ENCODE data around the gene ADRM1.

ADRM1 gene

DNA sequence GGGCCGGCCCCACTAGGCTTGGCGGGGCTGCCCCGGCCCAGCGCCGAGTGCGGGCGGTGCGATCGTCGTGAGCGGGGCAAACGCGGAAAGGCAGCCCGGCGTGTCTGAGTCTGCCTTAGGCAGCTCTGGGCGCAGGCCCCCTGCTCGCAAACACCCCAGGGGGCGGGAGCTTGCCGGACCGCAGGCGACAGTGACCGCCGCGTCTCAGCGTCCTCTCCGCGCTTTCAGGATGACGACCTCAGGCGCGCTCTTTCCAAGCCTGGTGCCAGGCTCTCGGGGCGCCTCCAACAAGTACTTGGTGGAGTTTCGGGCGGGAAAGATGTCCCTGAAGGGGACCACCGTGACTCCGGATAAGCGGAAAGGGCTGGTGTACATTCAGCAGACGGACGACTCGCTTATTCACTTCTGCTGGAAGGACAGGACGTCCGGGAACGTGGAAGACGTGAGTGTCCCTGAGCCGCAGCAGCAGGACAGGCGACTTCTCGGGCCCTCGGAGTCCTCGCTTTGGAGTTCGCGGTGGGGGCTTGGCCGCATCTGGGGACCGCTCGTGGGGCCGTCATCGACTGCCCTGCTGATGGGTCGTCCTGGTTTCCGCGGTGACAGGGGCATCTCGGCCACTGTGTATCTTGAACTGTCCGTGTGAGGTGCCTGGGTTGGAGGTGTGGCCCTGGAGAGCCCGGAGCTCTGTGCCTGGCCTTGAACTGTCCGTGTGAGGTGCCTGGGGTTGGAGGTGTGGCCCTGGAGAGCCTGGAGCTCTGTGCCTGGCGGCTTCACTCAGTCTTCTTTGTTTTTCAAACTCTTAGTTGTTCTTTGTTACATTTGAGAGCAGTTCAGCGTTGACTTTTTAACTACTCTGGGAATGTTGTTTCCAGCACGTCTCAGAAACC is 786 bp downstream of the ADRM1 start:
- no peak for TF ChIP-seq CTCF (IDR thresholded peaks at IDR 0.05; ENCODE audit: low read depth, low read length)
- H3K4me3 ChIP-seq (ENCODE audit: low read depth, low read length), result peak overlapping the region; percentile 71
- H3K27ac ChIP-seq, result peak overlapping the region; percentile 84
- DNase-seq, result peak; percentile 19
- no peaks in the 10 kb centered on the region for H3K27me3 ChIP-seq (ENCODE audit: insufficient read depth, low read depth, severe bottlenecking)
- no peaks in the 10 kb centered on the region for H3K9me3 ChIP-seq (ENCODE audit: severe bottlenecking)
- H3K36me3 ChIP-seq, result peaks cover 49% of the 10 kb centered on the region

DNA sequence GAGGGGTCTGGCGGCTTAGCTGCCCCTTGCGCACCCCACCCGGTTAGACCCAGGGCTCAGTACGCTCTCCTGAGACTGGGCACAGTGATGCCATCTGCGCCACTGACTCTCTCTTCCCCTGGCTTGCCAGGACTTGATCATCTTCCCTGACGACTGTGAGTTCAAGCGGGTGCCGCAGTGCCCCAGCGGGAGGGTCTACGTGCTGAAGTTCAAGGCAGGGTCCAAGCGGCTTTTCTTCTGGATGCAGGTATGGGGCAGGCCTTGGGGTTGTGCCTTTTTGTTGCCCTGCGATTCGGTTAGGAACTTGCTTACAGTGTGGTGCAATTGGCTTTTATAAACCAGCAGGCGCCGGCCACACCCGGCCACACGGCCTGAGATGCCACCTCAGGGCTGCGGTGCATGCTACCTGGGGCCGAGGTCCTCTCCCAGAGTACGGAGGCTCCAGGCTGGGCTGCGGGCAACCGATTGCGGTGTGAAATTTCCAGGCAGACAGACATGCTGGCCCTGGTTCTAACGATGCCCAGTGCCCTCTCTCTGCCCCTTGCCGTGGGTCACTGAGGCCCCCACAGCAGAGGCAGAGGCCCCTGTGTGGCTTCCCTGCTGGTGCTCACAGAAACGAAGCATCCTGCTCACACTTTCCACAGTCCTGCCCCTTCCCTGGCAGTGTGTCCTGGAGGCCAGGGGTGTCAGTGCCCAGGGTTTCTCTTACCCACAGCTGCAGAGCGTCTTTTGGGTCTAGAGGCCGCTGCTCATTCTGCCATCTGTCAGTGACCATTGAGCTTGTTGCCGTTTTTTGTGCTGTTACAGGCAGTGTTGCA is 1.7 kb downstream of the ADRM1 start:
- no peak overlapping the region for H3K27ac ChIP-seq
- TF ChIP-seq CTCF (IDR thresholded peaks at IDR 0.05; ENCODE audit: low read depth, low read length), result no peak
- no peaks in the 10 kb centered on the region for H3K9me3 ChIP-seq (ENCODE audit: severe bottlenecking)
- H3K36me3 ChIP-seq, result peaks cover 56% of the 10 kb centered on the region
- no peaks in the 10 kb centered on the region for H3K27me3 ChIP-seq (ENCODE audit: insufficient read depth, low read depth, severe bottlenecking)
- H3K4me3 ChIP-seq (ENCODE audit: low read depth, low read length), result no peak overlapping the region
- no peak for DNase-seq

DNA sequence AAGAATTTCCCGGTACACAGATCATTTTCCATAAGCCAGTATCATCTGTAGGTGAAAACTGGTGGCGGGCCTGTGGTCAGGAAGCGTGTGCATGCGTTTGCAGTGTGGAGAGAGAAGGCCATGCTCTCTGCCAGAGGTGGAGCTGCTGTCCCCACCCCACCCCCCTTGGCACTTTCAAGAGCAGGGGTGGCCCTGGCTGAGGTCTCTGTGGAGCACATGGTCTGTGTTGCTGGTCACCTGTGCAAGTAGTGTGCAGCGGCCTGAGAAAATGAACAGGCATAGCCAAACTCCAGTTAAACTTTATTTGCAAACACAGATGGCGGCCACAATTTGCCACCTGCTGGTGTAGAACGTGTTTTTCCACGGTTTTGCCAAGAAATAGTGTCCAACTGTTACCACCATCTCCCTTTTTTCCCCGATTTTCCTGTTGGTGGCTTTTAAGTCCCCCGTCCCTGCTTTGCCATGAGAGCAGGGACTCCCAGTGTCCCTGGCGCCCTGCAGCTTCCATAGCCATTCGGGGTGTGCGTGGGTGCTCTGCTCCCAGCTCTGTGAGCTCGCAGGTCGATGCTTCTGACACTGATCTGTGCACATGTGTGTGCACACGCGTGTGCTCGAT is 2.5 kb downstream of the ADRM1 start:
- no peak for TF ChIP-seq CTCF (IDR thresholded peaks at IDR 0.05; ENCODE audit: low read depth, low read length)
- no peak overlapping the region for H3K4me3 ChIP-seq (ENCODE audit: low read depth, low read length)
- H3K36me3 ChIP-seq, result peaks cover 63% of the 10 kb centered on the region
- H3K27me3 ChIP-seq (ENCODE audit: insufficient read depth, low read depth, severe bottlenecking), result no peaks in the 10 kb centered on the region
- no peaks in the 10 kb centered on the region for H3K9me3 ChIP-seq (ENCODE audit: severe bottlenecking)
- no peak overlapping the region for H3K27ac ChIP-seq
- DNase-seq, result peak; percentile 9

- Histone ChIP-seq H3K27me3 (ENCODE audit: insufficient read depth, low read depth, severe bottlenecking) (no peaks in the 10 kb centered on the region), H3K9me3 (ENCODE audit: severe bottlenecking) (no peaks in the 10 kb centered on the region), H3K27ac (no peak overlapping the region; the same call in 1 of the 2 replicates), H3K4me3 (ENCODE audit: low read depth, low read length) (no peak overlapping the region), H3K36me3 (peaks cover 69% of the 10 kb centered on the region)
- no peak for DNase-seq
- no peak for TF ChIP-seq CTCF (IDR thresholded peaks at IDR 0.05; ENCODE audit: low read depth, low read length)
These were observed 3.1 kb downstream of the ADRM1 start for GRCh38 chr20:62305765-62306413.

- Histone ChIP-seq H3K9me3 (ENCODE audit: severe bottlenecking) (no peaks in the 10 kb centered on the region), H3K4me3 (ENCODE audit: low read depth, low read length) (no peak overlapping the region), H3K27ac (peak overlapping the region; percentile 31; the same call in 1 of the 2 replicates), H3K36me3 (peaks cover 75% of the 10 kb centered on the region), H3K27me3 (ENCODE audit: insufficient read depth, low read depth, severe bottlenecking) (no peaks in the 10 kb centered on the region)
- no peak for TF ChIP-seq CTCF (IDR thresholded peaks at IDR 0.05; ENCODE audit: low read depth, low read length)
- DNase-seq, result no peak
These were observed 3.8 kb downstream of the ADRM1 start for GRCh38 chr20:62306414-62307187.

Measured in WERI-Rb-1 (cell line).